ENCODE results near the gene GLIPR2. TPM values are rescaled to one million over a fixed set of nuclear protein-coding genes. Genes with fewer than 3 reads are reported as not detected.

Gene GLIPR2
- total and polyA plus RNA-seq, 2 donors (not counting 3 experiments of a cell fraction or from before 2014, with no cell fraction given), result 22.0 to 42.4 TPM

DNA sequence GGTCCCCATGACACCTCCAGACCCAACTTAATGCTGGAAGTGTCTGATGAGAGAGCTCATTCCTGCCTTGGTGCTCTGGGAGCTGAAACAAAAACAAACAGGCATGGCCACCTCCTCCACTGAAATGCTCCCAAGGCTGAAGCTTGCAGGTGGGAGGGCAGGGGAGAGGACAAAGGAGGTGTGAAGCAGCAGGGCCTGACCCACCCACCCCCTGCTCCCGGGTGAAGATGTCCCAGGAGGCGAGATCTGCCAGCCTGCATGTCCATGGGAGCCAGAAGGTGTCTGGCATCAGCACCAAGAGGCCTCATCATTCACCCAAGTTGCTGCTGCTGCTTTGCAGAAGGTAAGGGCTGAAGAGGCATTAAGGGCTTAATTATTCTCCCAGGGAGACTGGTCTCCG is 28.5 kb downstream of the GLIPR2 start:
- FAIRE-seq (no peak), DNase-seq (ENCODE audit: low read depth, low spot score) (no peak)
- ChIA-PET CTCF (interaction anchor here (0.7 to 8.4 kb wide), 12 partner anchors 11 to 481 kb away, joined by 3 to 189 read pairs (median 13); partner anchors contain the start of genes CLTA, GLIPR2 and OR2S2), POLR2A (interaction anchor here (1.6 kb wide), 1 partner anchor 25 kb away, joined by 4 read pairs; the partner anchor contains the start of gene CLTA)
- dilution Hi-C loops (cut with MboI; ENCODE audit: extremely low pct_ligation_motif_present, low sequenced_read_pairs) (no loop called here), intact Hi-C loops (cut with micrococcal nuclease) (no loop called here)
- Histone ChIP-seq H3K27ac (ENCODE audit: insufficient read depth, low read depth, low read length) (no peak overlapping the region), H3K27me3 (ENCODE audit: control insufficient read depth in 2 of 2, insufficient read depth in 2 of 2, low read length in 2 of 2) (no peaks in the 10 kb centered on the region), H3K36me3 (ENCODE audit: control insufficient read depth in 2 of 2, extremely low read depth in 1 of 2, insufficient read depth in 2 of 2, low read length in 2 of 2) (no peaks in the 10 kb centered on the region), H3K4me2 (ENCODE audit: insufficient read depth, low read length) (no peak overlapping the region), H3K9ac (replicated peaks; ENCODE audit: extremely low read depth, insufficient read depth, low read length) (no peak overlapping the region), H3K79me2 (ENCODE audit: control insufficient read depth, insufficient read depth, low read length) (no peaks in the 10 kb centered on the region), H2AFZ (ENCODE audit: low read depth, low read length) (no peak overlapping the region), H3K9me1 (replicated peaks; ENCODE audit: control insufficient read depth, extremely low read depth, insufficient read depth, low read length) (no peaks in the 10 kb centered on the region), H3K9me3 (replicated peaks; ENCODE audit: control insufficient read depth, insufficient read depth, low read length) (no peaks in the 10 kb centered on the region), H4K20me1 (replicated peaks; ENCODE audit: control insufficient read depth, extremely low read depth, insufficient read depth, low read length) (no peaks in the 10 kb centered on the region), H3K4me3 (replicated peaks in 1 of 3; ENCODE audit: insufficient read depth in 1 of 3, low read depth in 1 of 3, low read length in 3 of 3) (no peak overlapping the region), H3K4me1 (ENCODE audit: control insufficient read depth, extremely low read depth, insufficient read depth, low read length) (peaks cover 18% of the 10 kb centered on the region)
- no peak for TF ChIP-seq EZH2 (IDR thresholded peaks at IDR 0.05; ENCODE audit: borderline replicate concordance, low read depth, low read length, severe bottlenecking)
- TF ChIP-seq MYC (IDR thresholded peaks at IDR 0.05; ENCODE audit: low read depth, low read length), result no peak
- TF ChIP-seq, protein P1, sequence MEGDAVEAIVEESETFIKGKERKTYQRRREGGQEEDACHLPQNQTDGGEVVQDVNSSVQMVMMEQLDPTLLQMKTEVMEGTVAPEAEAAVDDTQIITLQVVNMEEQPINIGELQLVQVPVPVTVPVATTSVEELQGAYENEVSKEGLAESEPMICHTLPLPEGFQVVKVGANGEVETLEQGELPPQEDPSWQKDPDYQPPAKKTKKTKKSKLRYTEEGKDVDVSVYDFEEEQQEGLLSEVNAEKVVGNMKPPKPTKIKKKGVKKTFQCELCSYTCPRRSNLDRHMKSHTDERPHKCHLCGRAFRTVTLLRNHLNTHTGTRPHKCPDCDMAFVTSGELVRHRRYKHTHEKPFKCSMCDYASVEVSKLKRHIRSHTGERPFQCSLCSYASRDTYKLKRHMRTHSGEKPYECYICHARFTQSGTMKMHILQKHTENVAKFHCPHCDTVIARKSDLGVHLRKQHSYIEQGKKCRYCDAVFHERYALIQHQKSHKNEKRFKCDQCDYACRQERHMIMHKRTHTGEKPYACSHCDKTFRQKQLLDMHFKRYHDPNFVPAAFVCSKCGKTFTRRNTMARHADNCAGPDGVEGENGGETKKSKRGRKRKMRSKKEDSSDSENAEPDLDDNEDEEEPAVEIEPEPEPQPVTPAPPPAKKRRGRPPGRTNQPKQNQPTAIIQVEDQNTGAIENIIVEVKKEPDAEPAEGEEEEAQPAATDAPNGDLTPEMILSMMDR (IDR thresholded peaks at IDR 0.05; ENCODE audit: extremely low read depth in 1 of 2, insufficient read depth in 1 of 2, low read depth in 1 of 2, low read length in 2 of 2), result no peak
- TF ChIP-seq FOS (IDR thresholded peaks at IDR 0.05; ENCODE audit: borderline replicate concordance, insufficient read depth, low read length), result no peak
- TF ChIP-seq POLR2AphosphoS5 (IDR thresholded peaks at IDR 0.05; ENCODE audit: insufficient read depth, low read depth, low read length), result no peak
- TF ChIP-seq, protein P2, sequence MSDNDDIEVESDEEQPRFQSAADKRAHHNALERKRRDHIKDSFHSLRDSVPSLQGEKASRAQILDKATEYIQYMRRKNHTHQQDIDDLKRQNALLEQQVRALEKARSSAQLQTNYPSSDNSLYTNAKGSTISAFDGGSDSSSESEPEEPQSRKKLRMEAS (IDR thresholded peaks at IDR 0.05; ENCODE audit: insufficient read depth, insufficient read length), result no peak
- no peak for TF ChIP-seq POLR2A (IDR thresholded peaks at IDR 0.05; ENCODE audit: low read depth, low read length)
- TF ChIP-seq JUN (IDR thresholded peaks at IDR 0.05; ENCODE audit: borderline replicate concordance, insufficient read depth, insufficient read length, low read depth), result no peak
- TF ChIP-seq GATA2 (IDR thresholded peaks at IDR 0.05; ENCODE audit: insufficient read depth, insufficient read length, low read depth, low read length), result no peak
- BruUV-seq (replicated peaks), result no TSS peak
